ENCODE data around the gene ZNF211. TPM values are rescaled to one million over a fixed set of nuclear protein-coding genes. Genes with fewer than 3 reads are reported as not detected.

Gene ZNF211
- total and polyA plus RNA-seq, 10 of the 15 experiments (the other 5 are each of a cell fraction or from before 2014, with no cell fraction given): 2.1 to 20.6 (median 9.3) TPM

DNA sequence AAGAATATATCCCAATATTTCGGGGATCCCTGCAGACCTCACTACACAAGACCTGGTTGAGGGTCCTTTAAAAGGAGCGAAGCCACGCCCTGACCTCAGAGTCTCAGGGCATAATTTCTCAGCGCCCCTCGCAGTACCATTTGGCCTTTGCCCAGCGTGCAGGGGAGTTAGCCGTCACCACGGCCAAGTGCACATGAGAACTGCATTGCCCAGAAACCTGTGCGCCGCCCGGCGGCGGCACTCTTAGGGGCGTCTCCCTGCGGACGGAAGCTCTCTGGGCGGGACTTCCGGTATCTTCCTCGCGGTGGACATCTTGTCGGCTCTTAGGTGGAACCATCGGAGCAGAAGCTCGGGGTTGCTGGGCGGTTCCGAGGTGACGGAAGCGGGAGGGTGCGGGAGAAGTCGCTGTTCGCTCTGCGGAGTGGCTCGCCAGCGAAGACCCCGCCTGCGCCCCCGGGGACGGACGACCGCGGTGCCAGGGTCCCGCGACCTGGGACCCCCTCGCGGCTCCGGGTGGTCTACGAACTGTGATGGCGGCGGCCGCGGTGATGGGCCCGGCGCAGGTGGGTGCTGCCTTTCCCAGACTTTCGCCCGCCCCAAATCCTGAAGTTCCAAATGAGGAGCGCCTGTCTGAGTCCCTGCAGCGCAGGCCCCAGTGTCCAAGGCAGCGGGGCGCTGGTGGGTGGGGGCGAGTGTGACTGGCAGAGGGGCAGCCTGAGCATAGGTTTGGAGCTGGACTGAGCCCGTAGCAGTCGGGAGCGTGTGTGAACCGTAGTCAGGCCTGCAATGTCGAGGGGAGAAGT is 18.8 kb upstream of the ZNF211 start, which contains the start of gene ZNF134 (continued):
- TF ChIP-seq, protein P1, sequence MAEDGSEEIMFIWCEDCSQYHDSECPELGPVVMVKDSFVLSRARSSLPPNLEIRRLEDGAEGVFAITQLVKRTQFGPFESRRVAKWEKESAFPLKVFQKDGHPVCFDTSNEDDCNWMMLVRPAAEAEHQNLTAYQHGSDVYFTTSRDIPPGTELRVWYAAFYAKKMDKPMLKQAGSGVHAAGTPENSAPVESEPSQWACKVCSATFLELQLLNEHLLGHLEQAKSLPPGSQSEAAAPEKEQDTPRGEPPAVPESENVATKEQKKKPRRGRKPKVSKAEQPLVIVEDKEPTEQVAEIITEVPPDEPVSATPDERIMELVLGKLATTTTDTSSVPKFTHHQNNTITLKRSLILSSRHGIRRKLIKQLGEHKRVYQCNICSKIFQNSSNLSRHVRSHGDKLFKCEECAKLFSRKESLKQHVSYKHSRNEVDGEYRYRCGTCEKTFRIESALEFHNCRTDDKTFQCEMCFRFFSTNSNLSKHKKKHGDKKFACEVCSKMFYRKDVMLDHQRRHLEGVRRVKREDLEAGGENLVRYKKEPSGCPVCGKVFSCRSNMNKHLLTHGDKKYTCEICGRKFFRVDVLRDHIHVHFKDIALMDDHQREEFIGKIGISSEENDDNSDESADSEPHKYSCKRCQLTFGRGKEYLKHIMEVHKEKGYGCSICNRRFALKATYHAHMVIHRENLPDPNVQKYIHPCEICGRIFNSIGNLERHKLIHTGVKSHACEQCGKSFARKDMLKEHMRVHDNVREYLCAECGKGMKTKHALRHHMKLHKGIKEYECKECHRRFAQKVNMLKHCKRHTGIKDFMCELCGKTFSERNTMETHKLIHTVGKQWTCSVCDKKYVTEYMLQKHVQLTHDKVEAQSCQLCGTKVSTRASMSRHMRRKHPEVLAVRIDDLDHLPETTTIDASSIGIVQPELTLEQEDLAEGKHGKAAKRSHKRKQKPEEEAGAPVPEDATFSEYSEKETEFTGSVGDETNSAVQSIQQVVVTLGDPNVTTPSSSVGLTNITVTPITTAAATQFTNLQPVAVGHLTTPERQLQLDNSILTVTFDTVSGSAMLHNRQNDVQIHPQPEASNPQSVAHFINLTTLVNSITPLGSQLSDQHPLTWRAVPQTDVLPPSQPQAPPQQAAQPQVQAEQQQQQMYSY (CRISPR knock-in tag; IDR thresholded peaks at IDR 0.05): no peak
- TF ChIP-seq, protein P2, sequence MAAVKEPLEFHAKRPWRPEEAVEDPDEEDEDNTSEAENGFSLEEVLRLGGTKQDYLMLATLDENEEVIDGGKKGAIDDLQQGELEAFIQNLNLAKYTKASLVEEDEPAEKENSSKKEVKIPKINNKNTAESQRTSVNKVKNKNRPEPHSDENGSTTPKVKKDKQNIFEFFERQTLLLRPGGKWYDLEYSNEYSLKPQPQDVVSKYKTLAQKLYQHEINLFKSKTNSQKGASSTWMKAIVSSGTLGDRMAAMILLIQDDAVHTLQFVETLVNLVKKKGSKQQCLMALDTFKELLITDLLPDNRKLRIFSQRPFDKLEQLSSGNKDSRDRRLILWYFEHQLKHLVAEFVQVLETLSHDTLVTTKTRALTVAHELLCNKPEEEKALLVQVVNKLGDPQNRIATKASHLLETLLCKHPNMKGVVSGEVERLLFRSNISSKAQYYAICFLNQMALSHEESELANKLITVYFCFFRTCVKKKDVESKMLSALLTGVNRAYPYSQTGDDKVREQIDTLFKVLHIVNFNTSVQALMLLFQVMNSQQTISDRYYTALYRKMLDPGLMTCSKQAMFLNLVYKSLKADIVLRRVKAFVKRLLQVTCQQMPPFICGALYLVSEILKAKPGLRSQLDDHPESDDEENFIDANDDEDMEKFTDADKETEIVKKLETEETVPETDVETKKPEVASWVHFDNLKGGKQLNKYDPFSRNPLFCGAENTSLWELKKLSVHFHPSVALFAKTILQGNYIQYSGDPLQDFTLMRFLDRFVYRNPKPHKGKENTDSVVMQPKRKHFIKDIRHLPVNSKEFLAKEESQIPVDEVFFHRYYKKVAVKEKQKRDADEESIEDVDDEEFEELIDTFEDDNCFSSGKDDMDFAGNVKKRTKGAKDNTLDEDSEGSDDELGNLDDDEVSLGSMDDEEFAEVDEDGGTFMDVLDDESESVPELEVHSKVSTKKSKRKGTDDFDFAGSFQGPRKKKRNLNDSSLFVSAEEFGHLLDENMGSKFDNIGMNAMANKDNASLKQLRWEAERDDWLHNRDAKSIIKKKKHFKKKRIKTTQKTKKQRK (IDR thresholded peaks at IDR 0.05; ENCODE audit: low read depth, low read length): 0 out of 2 replicates have a peak, but pooled peaks have one; percentile 28
- TF ChIP-seq ETV6 (conservative IDR thresholded peaks at IDR 0.05 in 1 of 2, IDR thresholded peaks at IDR 0.05 in 1 of 2; ENCODE audit: borderline replicate concordance in 1 of 2, low read depth in 1 of 2) (no peak), ZNF24 (IDR thresholded peaks at IDR 0.05) (no peak), HCFC1 (IDR thresholded peaks at IDR 0.05; ENCODE audit: low read length) (peak; percentile 89), NBN (IDR thresholded peaks at IDR 0.05) (0 out of 2 replicates have a peak, but pooled peaks have one; percentile 20), BHLHE40 (IDR thresholded peaks at IDR 0.05; ENCODE audit: borderline replicate concordance in 1 of 2, low read depth in 2 of 2, low read length in 1 of 2) (peak in 1 of 2 experiments; percentile 25; a peak in 1 of 4 replicates), FOXM1 (IDR thresholded peaks at IDR 0.05; ENCODE audit: low read depth, low read length) (no peak), RAD51 (IDR thresholded peaks at IDR 0.05) (no peak), CREM (IDR thresholded peaks at IDR 0.05; ENCODE audit: low read depth) (peak; percentile 70; the same call in 1 of the 2 replicates)
- TF ChIP-seq, protein P3, sequence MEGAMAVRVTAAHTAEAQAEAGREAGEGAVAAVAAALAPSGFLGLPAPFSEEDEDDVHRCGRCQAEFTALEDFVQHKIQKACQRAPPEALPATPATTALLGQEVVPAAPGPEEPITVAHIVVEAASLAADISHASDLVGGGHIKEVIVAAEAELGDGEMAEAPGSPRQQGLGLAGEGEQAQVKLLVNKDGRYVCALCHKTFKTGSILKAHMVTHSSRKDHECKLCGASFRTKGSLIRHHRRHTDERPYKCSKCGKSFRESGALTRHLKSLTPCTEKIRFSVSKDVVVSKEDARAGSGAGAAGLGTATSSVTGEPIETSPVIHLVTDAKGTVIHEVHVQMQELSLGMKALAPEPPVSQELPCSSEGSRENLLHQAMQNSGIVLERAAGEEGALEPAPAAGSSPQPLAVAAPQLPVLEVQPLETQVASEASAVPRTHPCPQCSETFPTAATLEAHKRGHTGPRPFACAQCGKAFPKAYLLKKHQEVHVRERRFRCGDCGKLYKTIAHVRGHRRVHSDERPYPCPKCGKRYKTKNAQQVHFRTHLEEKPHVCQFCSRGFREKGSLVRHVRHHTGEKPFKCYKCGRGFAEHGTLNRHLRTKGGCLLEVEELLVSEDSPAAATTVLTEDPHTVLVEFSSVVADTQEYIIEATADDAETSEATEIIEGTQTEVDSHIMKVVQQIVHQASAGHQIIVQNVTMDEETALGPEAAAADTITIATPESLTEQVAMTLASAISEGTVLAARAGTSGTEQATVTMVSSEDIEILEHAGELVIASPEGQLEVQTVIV (IDR thresholded peaks at IDR 0.05; ENCODE audit: borderline replicate concordance, partially characterized antibody): no peak
- TF ChIP-seq, protein P4, sequence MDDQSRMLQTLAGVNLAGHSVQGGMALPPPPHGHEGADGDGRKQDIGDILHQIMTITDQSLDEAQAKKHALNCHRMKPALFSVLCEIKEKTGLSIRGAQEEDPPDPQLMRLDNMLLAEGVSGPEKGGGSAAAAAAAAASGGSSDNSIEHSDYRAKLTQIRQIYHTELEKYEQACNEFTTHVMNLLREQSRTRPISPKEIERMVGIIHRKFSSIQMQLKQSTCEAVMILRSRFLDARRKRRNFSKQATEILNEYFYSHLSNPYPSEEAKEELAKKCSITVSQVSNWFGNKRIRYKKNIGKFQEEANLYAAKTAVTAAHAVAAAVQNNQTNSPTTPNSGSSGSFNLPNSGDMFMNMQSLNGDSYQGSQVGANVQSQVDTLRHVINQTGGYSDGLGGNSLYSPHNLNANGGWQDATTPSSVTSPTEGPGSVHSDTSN (IDR thresholded peaks at IDR 0.05; ENCODE audit: insufficient replicate concordance, low read depth, low read length): no peak
